GM19240 (cell line): Measurements from ENCODE around the gene PSG1.
"Not testable (repeated sequence)": the region's sequence is repeated elsewhere in the genome, so short reads cannot be mapped to it uniquely, and the experiment has no call there.

Source experiments
- DNase-seq: peaks from one replicate; pipeline ENCODE4 v3.0.0; 2011; ENCODE audit warnings: low spot score; ENCODE audit not compliant: insufficient read length

Gene PSG1

GRCh38 chr19:42881279-42881678, 1.8 kb upstream of the PSG1 start:
- DNase-seq = not testable (repeated sequence)

GRCh38 chr19:42880621-42881020, 1.1 kb upstream of the PSG1 start:
- not testable (repeated sequence) for DNase-seq

- not testable (repeated sequence) for DNase-seq
Observed at GRCh38 chr19:42876596-42876995, 2.9 kb downstream of the PSG1 start.

- DNase-seq = not testable (repeated sequence)
Observed at GRCh38 chr19:42875881-42876280, 3.6 kb downstream of the PSG1 start.

GRCh38 chr19:42874901-42875813, 4.4 kb downstream of the PSG1 start:
- DNase-seq = not testable (repeated sequence)

- DNase-seq = not testable (repeated sequence)
Observed at GRCh38 chr19:42874136-42874535, 5.4 kb downstream of the PSG1 start.

GRCh38 chr19:42872608-42873007, 6.9 kb downstream of the PSG1 start:
- DNase-seq = no peak

GRCh38 chr19:42857544-42857867, 22.0 kb downstream of the PSG1 start:
- DNase-seq = no peak

GRCh38 chr19:42856866-42857543, 22.5 kb downstream of the PSG1 start:
- not testable (repeated sequence) for DNase-seq

GRCh38 chr19:42854745-42855144, 24.8 kb downstream of the PSG1 start:
- not testable (repeated sequence) for DNase-seq

- not testable (repeated sequence) for DNase-seq
Observed at GRCh38 chr19:42853231-42853630, 26.3 kb downstream of the PSG1 start.

- not testable (repeated sequence) for DNase-seq
Observed at GRCh38 chr19:42852821-42853220, 26.7 kb downstream of the PSG1 start.

GRCh38 chr19:42851718-42852280, 27.7 kb downstream of the PSG1 start:
- DNase-seq = not testable (repeated sequence)

- DNase-seq = no peak
Observed at GRCh38 chr19:42850981-42851717, 28.4 kb downstream of the PSG1 start.

GRCh38 chr19:42846597-42846996, 32.9 kb downstream of the PSG1 start:
- DNase-seq = no peak

GRCh38 chr19:42843631-42844030, 35.9 kb downstream of the PSG1 start:
- DNase-seq = not testable (repeated sequence)

- DNase-seq = not testable (repeated sequence)
Observed at GRCh38 chr19:42832746-42833442, 46.6 kb downstream of the PSG1 start.

- DNase-seq = not testable (repeated sequence)
Observed at GRCh38 chr19:42832023-42832680, 47.4 kb downstream of the PSG1 start.

- DNase-seq = no peak
Observed at GRCh38 chr19:42831221-42832019, 48.1 kb downstream of the PSG1 start.
